GM19452 (cell line): Measurements from ENCODE around the gene DEFB125.
"Not testable (repeated sequence)": the region's sequence is repeated elsewhere in the genome, so short reads cannot be mapped to it uniquely, and the experiment has no call there.

Source experiments
- ATAC-seq: cut with Tn5 transposase; IDR thresholded peaks from one replicate; pipeline ENCODE4 v1.9.1; 2021; ENCODE audit not compliant: unreplicated experiment

Gene DEFB125, protein sequence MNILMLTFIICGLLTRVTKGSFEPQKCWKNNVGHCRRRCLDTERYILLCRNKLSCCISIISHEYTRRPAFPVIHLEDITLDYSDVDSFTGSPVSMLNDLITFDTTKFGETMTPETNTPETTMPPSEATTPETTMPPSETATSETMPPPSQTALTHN

DNA sequence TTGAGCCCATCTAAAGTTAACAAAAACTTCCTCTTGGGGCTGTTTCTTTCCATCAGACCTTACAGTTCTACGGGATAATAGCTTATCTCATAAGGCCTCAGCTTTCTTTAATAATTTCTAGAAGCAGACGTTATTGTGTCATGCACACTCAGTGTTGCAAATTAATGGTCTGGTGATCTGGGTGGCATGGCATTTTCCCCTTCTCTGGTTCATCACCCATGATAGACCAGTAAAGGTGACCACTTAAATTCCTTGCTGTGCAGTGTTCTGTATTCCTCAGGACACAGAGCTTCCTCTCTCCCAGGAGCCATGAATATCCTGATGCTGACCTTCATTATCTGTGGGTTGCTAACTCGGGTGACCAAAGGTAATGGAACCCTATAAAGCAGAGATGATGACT lies at the start of gene DEFB125:
TSS of gene DEFB125 (plus strand) at position 272 of the 400 bp plus-strand sequence. CDS start at position 310, 38 bp downstream.
- no peak for ATAC-seq

DNA sequence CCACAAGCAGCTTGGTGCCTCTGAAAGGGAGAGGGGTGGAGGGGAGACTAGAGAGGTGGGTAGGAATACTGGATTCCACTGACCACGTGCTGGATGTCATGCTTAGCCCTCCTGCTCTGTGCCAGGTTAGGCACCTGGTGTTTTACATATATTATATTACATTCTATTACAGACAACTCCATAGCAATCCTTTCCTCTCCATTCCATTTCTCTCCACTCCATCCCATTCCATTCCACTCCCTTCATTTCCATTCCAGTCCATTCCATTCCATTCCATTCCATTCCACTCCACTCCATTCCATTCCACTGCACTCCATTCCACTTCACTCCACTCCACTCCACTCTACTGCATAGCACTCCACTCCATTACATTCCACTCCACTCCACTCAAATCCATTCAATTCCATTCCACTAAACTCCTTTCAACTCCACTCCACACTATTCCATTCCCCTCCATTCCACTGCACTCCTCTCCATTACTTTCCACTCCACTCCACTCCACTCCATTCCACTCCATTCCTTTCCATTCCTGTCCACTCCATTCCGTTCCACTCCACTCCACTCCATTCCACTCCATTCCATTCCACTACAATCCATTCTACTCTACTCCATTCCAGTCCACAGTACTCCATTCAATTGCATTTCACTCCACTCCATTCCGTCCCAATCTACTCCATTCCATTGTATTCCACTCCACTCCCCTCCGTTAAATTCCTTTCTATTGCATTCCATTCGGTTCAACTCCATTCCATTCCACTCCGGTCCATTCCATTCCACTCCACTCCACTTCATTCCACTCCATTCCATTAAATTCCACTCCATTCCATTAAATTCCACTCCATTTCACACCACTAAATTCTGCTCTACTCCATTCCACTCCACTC lies 27.2 kb upstream of the DEFB125 start:
- ATAC-seq: no peak

DNA sequence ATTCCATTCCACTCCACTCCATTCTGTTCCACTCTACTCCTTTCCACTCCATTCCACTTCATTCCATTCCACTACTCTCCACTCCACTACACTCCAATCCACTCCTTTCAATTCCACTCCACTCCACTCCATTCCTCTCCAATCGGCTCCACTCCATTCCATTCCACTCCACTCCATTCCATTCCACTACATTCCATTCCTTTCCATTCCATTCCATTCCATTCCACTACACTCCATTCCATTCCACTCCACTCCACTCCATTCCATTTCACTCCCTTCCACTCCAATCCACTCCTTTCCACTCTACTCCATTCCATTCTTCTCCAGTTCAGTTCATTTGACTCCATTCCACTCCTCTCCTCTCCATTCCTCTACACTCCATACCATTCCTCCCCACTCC lies 26.2 kb upstream of the DEFB125 start:
- no peak for ATAC-seq

DNA sequence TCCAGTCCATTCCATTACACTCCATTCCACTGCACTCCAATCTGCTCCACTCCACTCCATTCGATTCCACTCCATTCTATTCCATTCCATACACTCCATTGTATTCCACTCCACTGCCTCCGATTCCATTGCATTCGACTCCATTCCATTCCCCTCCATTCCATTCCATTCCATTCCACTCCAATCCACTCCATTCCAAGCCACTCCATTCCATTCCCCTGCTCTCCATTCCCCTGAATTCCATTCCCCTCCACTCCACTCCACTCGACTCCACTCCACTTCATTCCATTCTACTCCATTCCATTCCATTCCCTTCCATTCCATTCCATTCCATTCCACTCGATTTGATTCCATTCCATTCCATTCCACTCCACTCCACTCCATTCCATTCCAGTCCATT lies 25.7 kb upstream of the DEFB125 start:
- no peak for ATAC-seq

DNA sequence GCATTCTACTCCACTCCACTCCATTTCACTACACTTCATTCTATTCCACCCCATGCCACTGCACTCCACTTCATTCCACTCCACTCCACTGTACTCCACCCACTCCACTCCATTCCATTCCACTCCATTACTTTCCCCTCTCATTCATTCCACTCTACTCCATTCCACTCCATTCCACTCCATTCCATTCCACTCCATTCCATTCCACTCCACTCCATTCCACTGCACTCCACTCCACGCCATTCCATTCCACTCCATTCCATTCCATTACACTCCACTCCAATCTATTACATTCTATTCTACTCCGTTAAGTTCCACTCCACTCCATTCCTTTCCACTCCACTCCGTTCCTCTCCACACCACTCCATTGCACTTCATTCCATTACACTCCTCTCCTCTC lies 25.0 kb upstream of the DEFB125 start:
- ATAC-seq: no peak

DNA sequence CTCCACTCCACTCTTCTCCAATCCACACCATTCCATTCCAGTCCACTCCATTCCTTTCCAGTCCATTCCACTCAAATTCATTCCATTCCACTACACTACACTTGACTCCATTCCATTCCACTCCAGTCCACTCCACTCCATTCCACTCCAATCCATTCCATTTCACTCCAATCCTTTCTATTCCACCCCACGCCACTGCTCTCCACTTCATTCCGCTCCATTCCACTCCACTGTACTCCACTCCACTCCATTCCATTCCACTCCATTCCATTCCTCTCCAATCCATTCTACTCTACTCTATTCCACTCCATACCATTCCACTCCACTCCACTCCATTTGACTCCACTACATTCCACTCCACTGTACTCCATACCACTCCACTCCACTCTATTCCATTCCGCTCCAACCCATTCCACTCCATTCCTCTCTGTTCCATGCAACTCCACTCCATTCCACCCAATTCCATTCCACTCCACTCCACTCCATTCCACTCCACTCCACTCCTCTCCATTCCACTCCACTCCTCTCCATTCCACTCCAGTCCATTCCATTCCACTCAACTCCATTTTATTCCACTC lies 23.4 kb upstream of the DEFB125 start:
- ATAC-seq: no peak

DNA sequence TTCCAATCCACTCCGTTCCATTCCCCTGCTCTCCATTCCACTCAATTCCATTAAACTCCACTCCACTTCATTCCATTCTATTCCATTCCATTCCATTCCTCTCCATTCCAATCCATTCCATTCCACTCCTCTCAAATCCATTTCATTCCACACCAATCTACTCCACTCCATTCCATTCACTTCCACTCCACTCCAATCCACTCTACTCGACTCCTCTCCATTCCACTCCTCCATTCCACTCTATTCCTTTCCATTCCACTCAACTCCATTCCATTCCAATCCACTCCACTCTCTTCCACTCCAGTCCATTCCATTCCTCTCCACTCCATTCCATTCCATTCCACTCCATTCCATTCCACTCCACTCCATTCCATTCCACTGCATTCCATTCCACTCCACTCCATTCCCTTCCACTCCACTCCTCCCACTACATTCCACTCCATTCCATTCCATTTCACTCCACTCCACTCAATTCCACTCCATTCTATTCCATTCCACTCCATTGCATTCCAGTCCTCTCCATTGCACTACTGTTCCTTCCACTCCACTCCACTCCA lies 22.6 kb upstream of the DEFB125 start:
- ATAC-seq: no peak

DNA sequence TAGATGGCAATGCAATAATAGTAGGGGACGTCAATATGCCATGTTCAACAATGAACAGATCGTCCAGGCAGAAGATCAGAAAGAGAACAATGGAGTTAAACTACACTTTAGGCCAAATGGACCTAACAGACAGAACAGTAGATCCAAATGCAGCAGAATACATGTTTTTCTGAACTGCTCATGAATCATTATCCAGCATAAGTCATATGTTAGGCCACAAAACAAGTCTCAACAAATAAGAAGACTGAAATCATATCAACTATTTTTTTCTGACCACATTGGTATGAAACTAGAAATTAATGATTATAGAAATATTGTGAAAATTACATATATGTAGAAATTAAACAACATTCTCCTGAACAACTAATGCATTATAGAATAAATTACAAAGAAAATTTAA lies 10.2 kb upstream of the DEFB125 start:
- no peak for ATAC-seq

DNA sequence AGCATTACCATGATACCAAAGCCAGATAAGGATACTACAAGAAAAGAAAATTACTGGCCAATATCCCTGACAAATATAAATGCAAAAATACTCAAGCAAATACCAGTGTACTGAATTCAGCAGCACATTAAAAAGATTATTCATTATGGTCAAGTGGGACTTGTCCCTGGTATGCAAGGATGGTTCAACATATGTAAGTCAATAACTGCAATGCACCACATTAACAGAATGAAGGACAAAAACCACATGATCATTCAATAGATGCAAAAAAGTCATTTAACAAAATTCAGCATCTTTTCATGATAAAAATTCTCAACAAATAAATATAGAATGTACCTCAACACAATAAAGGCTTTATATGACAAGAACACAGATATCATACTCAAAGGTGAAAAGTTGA lies 9.1 kb upstream of the DEFB125 start:
- no peak for ATAC-seq

DNA sequence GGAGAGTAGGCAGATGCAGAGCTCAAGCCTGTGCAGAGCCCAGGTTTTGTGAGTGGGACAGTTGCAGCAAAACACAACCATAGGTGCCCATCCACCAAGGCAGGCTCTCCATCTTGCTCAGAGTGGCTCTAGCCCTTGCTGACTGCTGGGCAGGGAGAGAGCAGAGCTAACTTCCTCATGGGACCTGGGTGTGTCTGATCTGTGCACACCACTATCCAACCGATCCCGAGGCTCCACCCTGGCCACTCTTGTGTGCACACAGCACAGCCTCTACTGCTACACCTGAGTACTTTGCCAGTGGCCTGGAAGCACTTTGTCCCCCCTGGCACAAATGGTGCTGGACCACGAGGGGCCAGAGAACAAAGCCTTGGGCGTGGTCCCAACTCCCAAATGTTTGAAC lies 7.9 kb upstream of the DEFB125 start:
- ATAC-seq: no peak

DNA sequence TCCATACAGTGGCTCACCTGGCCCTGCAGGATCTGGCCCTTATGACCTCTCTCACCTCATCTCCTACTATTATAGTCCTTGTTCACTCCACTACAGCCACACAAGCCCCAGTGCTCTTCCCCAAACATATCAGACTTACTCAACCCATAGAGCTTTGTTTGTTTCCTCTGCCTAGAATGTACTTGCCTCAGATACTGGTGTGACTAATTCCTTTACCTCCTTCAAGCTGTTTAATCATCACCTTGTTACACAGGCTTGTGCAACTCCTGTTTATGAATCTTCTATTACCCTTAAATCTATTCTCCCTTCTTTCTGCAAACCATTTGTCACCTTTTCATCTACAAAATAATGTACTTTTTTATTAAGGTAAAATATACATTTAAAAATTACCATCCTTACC lies 3.2 kb downstream of the DEFB125 start:
- no peak for ATAC-seq

DNA sequence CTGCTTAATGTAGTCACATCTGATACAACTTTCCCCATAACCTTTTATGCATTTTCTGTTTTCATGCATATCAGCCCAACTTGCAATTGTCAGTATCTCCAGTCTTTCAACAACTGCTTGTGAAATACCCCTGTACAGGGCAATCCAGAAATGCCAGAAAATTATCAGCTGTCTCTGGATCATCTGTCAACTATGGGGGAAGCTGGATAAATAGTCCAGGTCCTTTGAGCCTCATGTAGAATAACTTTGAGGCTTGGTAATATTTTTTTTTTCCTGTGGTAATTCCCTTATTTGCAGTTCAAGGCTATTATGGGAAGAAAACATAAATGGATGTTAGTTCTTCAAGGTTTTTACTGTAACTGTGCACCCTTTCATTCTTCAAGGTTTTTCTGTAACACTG lies 6.2 kb downstream of the DEFB125 start:
- no peak for ATAC-seq

DNA sequence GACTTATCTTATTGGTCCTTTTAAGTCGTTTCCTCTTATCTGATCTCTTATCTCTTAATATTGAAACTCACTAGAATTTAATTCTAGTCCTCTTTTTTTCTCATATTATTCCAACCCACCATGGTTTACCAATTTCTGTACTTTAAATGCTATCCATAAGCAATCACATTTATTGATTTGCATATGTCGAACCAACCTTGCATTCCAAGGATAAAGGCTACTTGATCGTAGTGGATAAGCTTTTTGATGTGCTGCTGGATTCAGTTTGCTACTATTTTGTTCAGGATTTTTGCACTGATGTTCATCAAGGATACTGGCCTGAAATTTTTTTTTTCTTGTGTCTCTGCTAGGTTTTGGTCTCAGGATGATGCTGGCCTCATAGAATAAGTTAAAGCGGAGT lies 7.7 kb downstream of the DEFB125 start:
- no peak for ATAC-seq

DNA sequence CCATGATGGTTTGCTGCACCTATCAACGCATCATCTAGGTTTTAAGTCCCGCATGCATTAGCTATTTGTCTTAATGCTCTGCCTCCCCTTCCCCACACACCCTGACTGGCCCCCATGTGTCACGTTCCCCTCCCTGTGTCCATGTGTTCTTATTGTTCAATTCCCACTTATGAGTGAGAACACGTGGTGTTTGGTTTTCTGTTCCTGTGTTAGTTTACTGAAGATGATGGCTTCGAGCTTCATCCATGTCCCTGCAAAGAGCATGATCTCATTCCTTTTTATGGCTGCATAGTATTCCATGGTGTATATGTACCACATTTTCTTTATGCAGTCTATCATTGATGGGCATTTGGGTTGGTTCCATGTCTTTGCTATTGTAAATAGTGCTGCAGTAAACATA lies 10.2 kb downstream of the DEFB125 start:
- not testable (repeated sequence) for ATAC-seq

DNA sequence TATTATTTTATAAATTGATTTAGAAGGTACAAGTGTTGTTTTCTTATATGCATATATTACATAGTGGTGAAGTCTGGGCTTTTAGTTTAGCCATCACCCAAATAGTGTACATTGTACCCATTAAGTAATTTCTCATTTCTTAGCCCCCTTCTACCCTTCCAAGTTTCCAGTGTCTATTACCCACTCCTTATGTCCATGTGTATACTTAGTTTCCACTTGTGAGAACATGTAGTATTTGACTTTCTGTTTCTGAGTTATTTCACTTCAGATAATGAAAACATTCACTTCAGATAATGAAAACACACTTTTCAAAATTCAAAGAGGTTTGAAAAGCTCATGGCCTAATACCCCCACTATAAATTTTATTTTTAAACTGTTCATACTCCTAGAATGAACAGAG lies 14.5 kb downstream of the DEFB125 start:
- no peak for ATAC-seq

DNA sequence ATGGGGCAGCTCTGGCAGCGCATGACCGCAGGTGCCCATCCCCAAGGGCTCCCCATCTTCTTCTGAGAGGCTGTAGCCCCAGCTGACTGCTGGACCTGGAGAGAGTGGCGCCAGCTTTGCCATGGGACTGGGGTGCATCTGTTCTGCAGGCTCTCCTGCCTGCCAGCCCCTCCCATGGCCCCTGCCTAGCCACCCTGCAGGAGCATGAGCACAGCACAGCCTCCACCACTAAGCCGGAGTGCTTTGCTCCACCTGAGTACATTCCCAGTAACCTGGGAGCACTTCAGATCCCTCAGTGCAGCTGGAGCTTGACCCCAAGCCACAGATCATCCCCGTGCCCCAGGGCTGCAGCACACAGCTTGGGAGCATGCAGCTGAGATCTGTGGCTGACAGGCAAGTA lies 16.0 kb downstream of the DEFB125 start:
- ATAC-seq: no peak

DNA sequence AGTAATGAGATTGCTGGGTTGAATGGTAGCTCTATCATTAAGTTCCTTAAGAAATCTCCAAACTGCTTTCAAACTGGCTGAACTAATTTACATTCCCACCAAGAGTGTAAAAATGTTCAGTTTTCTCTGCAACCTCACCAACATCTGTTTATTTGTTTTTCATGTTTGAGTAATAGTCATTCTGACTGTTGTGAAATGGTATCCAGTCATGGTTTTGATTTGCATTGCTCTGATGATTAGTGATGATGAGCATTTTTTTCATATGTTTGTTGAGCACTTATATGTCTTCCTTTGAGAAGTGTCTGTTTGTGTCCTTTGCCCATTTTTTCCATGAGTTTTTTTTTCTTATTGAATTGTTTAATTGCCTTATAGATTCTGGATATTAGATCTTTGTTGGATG lies 24.9 kb downstream of the DEFB125 start:
- no peak for ATAC-seq

DNA sequence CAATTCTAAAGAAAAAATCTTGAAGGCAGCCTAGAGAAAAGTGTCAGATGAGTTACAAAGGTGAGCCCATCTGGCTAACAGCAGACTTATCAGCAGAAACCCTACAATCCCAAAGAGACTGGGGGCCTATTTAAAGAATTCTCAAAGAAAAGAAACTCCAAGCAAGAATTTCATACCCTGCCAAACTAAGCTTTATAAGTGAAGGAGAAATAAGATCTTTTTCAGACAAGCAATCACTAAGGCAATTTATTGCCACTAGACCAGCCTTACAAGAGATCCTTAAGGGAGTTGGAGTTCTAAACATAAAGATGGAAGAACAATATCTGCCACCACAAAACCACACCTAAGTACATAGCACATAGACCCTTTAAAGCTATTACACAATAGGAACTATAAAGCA lies 30.0 kb downstream of the DEFB125 start:
- ATAC-seq: no peak

DNA sequence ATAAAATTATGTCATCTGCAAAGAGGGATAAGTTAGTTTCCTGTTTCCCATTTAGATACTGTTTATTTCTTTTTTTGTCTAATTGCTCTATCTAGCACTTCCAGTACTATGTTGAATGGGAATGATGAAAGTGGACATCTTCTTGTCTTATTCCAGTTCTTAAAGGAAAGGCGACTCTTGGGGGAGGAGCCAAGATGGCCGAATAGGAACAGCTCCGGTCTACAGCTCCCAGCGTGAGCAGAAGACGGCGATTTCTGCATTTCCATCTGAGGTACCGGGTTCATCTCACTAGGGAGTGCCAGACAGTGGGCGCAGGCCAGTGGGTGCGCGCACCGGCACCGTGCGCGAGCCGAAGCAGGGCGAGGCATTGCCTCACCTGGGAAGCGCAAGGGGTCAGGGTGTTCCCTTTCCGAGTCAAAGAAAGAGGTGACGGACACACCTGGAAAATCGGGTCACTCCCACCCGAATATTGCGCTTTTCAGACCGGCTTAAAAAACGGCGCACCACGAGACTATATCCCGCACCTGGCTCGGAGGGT lies 42.4 kb downstream of the DEFB125 start:
- ATAC-seq: not testable (repeated sequence)

DNA sequence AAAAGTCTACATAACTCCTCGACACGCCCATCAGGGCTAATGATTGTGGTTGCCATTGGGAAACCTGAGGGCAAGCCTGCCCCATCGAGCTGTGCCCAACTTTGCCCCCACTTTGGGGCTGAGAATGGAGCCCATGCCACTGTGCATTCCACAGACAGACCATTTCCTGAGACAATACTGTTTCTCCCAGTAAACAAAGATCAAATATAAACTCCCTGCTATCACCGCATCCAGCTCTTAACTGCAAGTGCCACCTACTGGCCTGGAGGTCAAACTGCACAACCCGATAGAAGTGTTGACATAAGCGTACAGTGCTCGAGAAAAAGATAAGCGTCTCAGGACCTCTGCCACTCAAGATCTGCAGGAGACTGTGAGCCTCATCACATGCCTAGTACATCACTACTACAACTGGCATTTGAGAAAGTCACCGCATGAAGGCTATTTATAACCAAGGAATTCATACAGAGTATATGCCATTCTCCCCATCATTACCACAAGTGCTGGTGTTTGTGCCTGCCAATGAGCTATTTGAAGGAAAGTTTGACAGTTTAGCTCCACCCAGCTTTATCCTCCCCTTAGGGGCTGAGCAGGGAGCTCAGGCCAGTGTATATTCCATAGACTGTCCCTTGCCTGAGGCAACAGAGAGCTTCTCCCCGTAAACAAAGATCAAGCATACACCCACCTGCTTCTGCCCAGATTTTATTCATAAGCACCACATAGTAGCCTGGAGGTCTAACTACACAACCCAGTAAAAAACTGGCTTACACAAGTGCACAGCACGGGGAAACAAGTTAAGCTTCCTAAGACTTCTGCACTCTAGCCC lies 50.4 kb downstream of the DEFB125 start:
- ATAC-seq: no peak

DNA sequence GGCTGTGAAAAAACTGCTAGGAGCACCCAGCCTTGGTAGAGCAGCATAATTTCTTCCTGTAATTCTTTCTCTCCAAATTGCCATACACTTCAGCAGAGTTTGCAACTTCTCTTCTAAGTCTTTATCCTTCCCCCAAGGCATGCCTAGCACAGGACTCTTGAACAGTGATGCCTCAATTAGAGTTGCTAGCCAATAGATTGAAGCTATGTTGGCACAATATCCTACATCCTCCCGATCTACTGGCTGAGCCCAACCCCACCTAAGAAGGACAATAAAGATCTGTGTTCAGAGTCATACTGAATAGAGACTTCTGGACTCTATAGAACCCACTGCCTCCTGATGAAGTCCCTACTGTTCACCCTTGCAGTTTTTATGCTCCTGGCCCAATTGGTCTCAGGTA lies 54.8 kb downstream of the DEFB125 start, which contains the start of gene DEFB126:
TSS of gene DEFB126 (plus strand) at position 301 of the 400 bp plus-strand sequence. CDS start at position 340, 39 bp downstream.
- ATAC-seq: no peak
